ENCODE results near the gene EXO1.

Gene EXO1

DNA sequence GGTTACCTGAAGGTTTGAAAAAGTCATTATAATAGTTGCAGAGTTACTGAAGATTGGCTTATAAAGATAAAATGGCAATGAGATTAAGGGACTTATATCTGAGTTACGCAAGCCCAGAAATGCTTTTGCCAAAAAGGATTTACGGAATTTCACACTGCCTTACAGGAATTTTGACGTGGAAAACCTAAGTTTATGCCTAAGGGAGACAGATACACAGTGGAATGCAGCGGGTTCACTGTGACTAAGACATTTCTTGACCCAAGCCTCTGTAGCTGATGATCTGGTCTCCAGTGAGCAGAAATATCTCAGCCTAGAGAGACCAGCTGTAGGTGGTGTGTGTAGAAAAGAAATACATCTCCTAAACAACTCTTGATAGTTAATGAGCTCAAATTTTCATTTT, 10.1 kb upstream of the EXO1 start:
- Histone ChIP-seq H3K27ac (ENCODE audit: low read length) (no peak overlapping the region), H3K9me3 (ENCODE audit: insufficient read depth, low read depth, low read length) (no peaks in the 10 kb centered on the region), H3K9ac (ENCODE audit: low read depth, low read length) (no peak overlapping the region), H3K36me3 (ENCODE audit: insufficient read depth, low read depth, low read length) (no peaks in the 10 kb centered on the region), H3K4me1 (ENCODE audit: insufficient read depth, low read length) (peaks cover 6% of the 10 kb centered on the region; the same call in 1 of the 2 replicates), H3K27me3 (ENCODE audit: insufficient read depth, low read length) (no peaks in the 10 kb centered on the region), H3K4me3 (ENCODE audit: low read length) (no peak overlapping the region)

DNA sequence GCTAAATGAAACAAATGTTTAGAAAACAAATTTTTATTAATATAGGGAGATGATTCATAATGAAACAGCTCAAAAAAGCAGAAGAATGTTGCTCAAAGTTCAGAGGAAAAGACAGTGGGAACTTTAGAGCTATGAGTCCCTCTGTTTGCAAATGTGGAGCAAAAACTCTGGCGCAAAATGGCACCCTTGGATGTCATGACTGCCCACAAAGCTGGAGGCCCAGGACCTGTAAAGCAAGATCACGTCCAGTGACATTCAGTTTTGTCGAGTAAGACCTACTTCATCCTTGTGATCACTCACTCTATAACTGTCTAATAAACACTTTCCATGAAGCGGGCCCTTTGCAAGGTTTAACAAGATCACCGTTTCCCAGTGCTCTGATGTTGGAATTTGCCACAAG, 9.1 kb upstream of the EXO1 start:
- Histone ChIP-seq H3K4me1 (ENCODE audit: insufficient read depth, low read length) (peaks cover 6% of the 10 kb centered on the region; the same call in 1 of the 2 replicates), H3K36me3 (ENCODE audit: insufficient read depth, low read depth, low read length) (no peaks in the 10 kb centered on the region), H3K27me3 (ENCODE audit: insufficient read depth, low read length) (no peaks in the 10 kb centered on the region), H3K27ac (ENCODE audit: low read length) (no peak overlapping the region), H3K9ac (ENCODE audit: low read depth, low read length) (no peak overlapping the region), H3K4me3 (ENCODE audit: low read length) (no peak overlapping the region), H3K9me3 (ENCODE audit: insufficient read depth, low read depth, low read length) (no peaks in the 10 kb centered on the region)

DNA sequence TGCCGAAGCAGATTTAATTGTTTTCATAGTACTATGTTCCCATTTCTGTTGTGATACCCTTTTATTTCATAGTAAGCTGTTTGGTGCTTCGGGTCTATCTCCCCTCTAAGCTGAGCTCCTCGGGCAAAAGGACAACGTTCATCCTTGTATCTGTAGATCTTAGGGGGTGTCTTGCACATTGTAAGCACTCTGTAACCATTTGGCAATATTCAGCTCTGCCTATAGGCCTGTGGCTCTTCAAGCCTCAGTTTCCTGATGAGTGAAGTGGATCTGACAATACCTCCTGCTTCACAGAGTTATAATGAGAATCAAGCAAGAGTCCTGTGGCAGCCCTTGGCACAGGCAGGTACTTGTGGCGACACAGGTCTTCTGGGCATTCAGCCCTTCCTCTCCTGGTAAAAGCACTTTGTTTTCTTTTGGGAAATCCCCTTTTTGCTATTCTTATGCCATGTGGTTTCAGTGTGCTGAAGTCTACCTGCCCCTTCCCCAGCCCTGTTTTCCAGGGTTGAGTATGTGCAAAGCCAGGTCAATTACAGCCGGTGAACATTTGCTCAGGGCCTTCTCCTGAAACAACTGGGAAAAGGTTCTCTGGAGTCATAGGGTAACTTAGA, 8.5 kb upstream of the EXO1 start:
- Histone ChIP-seq H3K9me3 (ENCODE audit: insufficient read depth, low read depth, low read length) (no peaks in the 10 kb centered on the region), H3K27me3 (ENCODE audit: insufficient read depth, low read length) (no peaks in the 10 kb centered on the region), H3K27ac (ENCODE audit: low read length) (no peak overlapping the region), H3K36me3 (ENCODE audit: insufficient read depth, low read depth, low read length) (no peaks in the 10 kb centered on the region), H3K4me1 (ENCODE audit: insufficient read depth, low read length) (peaks cover 6% of the 10 kb centered on the region; the same call in 1 of the 2 replicates), H3K4me3 (ENCODE audit: low read length) (no peak overlapping the region), H3K9ac (ENCODE audit: low read depth, low read length) (no peak overlapping the region)

- H3K27me3 ChIP-seq (ENCODE audit: insufficient read depth, low read length), result no peaks in the 10 kb centered on the region
- H3K4me3 ChIP-seq (ENCODE audit: low read length), result no peak overlapping the region
- H3K27ac ChIP-seq (ENCODE audit: low read length), result no peak overlapping the region
- peaks cover 6% of the 10 kb centered on the region; the same call in 1 of the 2 replicates for H3K4me1 ChIP-seq (ENCODE audit: insufficient read depth, low read length)
- H3K9ac ChIP-seq (ENCODE audit: low read depth, low read length), result 0 out of 2 replicates have a peak overlapping the region, but pooled peaks have one; percentile 9
- no peaks in the 10 kb centered on the region for H3K36me3 ChIP-seq (ENCODE audit: insufficient read depth, low read depth, low read length)
- H3K9me3 ChIP-seq (ENCODE audit: insufficient read depth, low read depth, low read length), result no peaks in the 10 kb centered on the region
Observed at GRCh38 chr1:241840164-241840563, 7.8 kb upstream of the EXO1 start.

- Histone ChIP-seq H3K27me3 (ENCODE audit: insufficient read depth, low read length) (no peaks in the 10 kb centered on the region), H3K4me1 (ENCODE audit: insufficient read depth, low read length) (peaks cover 6% of the 10 kb centered on the region; the same call in 1 of the 2 replicates), H3K9me3 (ENCODE audit: insufficient read depth, low read depth, low read length) (no peaks in the 10 kb centered on the region), H3K4me3 (ENCODE audit: low read length) (no peak overlapping the region), H3K9ac (ENCODE audit: low read depth, low read length) (no peak overlapping the region), H3K36me3 (ENCODE audit: insufficient read depth, low read depth, low read length) (no peaks in the 10 kb centered on the region), H3K27ac (ENCODE audit: low read length) (no peak overlapping the region)
Observed at GRCh38 chr1:241841691-241842090, 6.3 kb upstream of the EXO1 start.

DNA sequence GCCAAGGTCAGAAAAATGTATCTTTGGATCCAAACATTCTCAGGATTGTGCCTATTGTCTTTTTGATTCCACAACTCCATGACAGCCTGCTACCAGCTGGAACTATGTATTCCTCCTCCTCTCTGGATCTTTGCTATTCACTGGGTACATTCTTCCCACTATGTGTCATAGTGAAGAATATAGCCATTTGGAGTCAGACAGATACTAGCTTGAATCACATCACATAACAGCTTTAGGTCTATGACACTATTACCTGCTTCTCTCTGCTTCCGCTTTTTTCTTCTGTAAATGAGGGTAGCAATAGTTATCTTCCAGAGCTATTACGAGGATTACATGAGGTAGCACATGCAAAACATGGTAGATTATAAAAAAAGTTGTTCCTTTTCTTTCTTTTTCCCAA, 5.4 kb upstream of the EXO1 start:
- no peaks in the 10 kb centered on the region for H3K27me3 ChIP-seq (ENCODE audit: insufficient read depth, low read length)
- no peak overlapping the region for H3K9ac ChIP-seq (ENCODE audit: low read depth, low read length)
- no peaks in the 10 kb centered on the region for H3K9me3 ChIP-seq (ENCODE audit: insufficient read depth, low read depth, low read length)
- H3K4me3 ChIP-seq (ENCODE audit: low read length), result no peak overlapping the region
- peaks cover 12% of the 10 kb centered on the region for H3K4me1 ChIP-seq (ENCODE audit: insufficient read depth, low read length)
- no peak overlapping the region for H3K27ac ChIP-seq (ENCODE audit: low read length)
- no peaks in the 10 kb centered on the region for H3K36me3 ChIP-seq (ENCODE audit: insufficient read depth, low read depth, low read length)

DNA sequence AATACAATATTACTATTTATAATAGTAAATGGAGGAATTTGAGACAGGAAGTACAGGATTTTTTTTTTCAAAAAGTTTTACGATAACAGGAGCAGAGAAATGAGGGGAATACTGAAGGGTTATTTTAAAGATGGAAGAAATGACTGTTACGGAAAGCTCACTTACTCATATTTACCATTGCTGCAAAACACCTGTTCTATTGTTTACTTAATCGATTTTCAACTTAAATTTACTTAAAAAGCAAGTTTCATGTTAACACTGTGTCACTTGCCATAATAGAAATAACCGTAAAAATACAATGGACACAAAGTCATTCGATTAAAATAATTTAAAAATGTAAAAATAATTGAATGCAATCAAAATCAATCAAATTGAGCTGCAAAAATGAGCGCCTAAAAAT, 3.4 kb upstream of the EXO1 start:
- Histone ChIP-seq H3K4me1 (ENCODE audit: insufficient read depth, low read length) (peaks cover 17% of the 10 kb centered on the region), H3K36me3 (ENCODE audit: insufficient read depth, low read depth, low read length) (peaks cover 6% of the 10 kb centered on the region), H3K27me3 (ENCODE audit: insufficient read depth, low read length) (no peaks in the 10 kb centered on the region), H3K9me3 (ENCODE audit: insufficient read depth, low read depth, low read length) (no peaks in the 10 kb centered on the region), H3K9ac (ENCODE audit: low read depth, low read length) (no peak overlapping the region), H3K4me3 (ENCODE audit: low read length) (no peak overlapping the region), H3K27ac (ENCODE audit: low read length) (no peak overlapping the region)

- Histone ChIP-seq H3K9ac (ENCODE audit: low read depth, low read length) (no peak overlapping the region), H3K27me3 (ENCODE audit: insufficient read depth, low read length) (no peaks in the 10 kb centered on the region), H3K36me3 (ENCODE audit: insufficient read depth, low read depth, low read length) (peaks cover 21% of the 10 kb centered on the region), H3K9me3 (ENCODE audit: insufficient read depth, low read depth, low read length) (no peaks in the 10 kb centered on the region), H3K4me3 (ENCODE audit: low read length) (no peak overlapping the region), H3K27ac (ENCODE audit: low read length) (no peak overlapping the region), H3K4me1 (ENCODE audit: insufficient read depth, low read length) (peaks cover 17% of the 10 kb centered on the region)
Observed at GRCh38 chr1:241846375-241846774, 1.6 kb upstream of the EXO1 start.

DNA sequence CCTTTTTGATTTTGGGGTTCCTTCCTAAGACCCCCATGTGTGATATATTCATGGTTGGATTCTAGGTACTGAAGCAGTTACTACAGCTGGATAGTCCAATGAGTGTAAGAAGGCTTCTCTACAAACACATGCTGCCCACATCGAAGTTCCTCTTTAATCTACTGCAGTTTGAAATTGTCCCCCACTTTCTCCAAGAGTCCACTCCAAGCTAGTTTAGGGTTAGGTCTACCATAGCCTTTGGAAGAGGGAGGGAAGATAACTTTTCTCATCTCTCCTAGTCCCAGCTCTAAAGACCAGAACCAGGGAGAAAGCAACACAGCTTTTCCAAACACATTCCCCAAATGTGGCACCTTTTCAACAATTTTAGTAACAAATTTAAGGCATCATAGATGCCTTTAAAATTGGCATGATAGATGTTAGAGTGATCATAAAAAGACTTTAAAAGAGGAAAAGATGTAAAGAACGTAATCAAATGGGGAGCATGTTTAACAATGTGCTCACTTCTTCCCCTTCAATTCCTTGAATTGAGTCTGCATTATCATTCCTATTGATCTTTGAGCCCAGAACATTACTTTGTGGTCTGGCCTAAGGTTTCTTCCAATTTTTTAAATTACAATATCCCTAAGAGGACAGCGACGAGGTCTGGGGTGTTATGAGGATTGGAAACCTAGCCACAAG, 1.0 kb upstream of the EXO1 start:
- no peak overlapping the region for H3K27ac ChIP-seq (ENCODE audit: low read length)
- peak overlapping the region; percentile 99 for H3K4me3 ChIP-seq (ENCODE audit: low read length)
- peak overlapping the region; percentile 98 for H3K9ac ChIP-seq (ENCODE audit: low read depth, low read length)
- no peaks in the 10 kb centered on the region for H3K27me3 ChIP-seq (ENCODE audit: insufficient read depth, low read length)
- H3K4me1 ChIP-seq (ENCODE audit: insufficient read depth, low read length), result peaks cover 15% of the 10 kb centered on the region
- H3K36me3 ChIP-seq (ENCODE audit: insufficient read depth, low read depth, low read length), result peaks cover 28% of the 10 kb centered on the region
- H3K9me3 ChIP-seq (ENCODE audit: insufficient read depth, low read depth, low read length), result no peaks in the 10 kb centered on the region

DNA sequence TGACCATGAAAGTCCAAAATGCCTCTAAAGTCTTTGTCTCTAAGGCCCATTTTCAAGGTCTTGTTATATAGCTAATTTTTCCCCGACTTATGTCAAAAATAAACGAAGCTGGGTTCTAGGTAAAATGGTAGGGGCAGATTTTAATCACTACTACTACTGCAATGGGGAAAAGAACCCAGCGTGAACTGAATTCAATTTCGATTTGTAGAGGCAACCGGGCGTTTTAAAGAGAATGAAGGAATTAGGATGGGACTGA, 536 bp upstream of the EXO1 start:
- Histone ChIP-seq H3K4me1 (ENCODE audit: insufficient read depth, low read length) (peaks cover 11% of the 10 kb centered on the region), H3K9me3 (ENCODE audit: insufficient read depth, low read depth, low read length) (no peaks in the 10 kb centered on the region), H3K27me3 (ENCODE audit: insufficient read depth, low read length) (no peaks in the 10 kb centered on the region), H3K36me3 (ENCODE audit: insufficient read depth, low read depth, low read length) (peaks cover 32% of the 10 kb centered on the region), H3K4me3 (ENCODE audit: low read length) (peak overlapping the region; percentile 99), H3K27ac (ENCODE audit: low read length) (peak overlapping the region; percentile 92), H3K9ac (ENCODE audit: low read depth, low read length) (peak overlapping the region; percentile 98)

DNA sequence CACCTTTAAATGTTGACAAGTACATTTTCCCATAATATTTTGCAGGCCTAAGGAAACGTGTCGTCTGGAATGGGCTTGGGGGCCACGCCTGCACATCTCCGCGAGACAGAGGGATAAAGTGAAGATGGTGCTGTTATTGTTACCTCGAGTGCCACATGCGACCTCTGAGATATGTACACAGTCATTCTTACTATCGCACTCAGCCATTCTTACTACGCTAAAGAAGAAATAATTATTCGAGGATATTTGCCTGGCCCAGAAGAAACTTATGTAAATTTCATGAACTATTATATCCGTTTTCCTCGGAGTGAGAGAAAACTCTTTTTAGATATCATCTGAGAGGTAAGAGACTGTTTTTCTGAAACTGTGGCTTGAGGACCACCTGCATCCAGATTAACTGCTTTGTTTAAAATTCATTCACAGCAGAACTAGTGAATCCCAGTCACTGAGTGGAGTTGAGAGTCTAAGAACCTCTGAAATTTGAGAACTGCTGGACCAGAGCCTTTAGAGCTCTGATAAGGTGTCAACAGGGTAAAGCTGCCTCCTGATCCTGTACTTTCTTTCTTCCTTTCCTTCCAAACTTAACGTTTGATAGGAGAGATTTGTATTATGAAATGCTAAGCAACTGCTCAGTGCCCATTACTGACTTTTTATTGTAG, 811 bp downstream of the EXO1 start:
- Histone ChIP-seq H3K36me3 (ENCODE audit: insufficient read depth, low read depth, low read length) (peaks cover 45% of the 10 kb centered on the region), H3K27me3 (ENCODE audit: insufficient read depth, low read length) (no peaks in the 10 kb centered on the region), H3K9me3 (ENCODE audit: insufficient read depth, low read depth, low read length) (no peaks in the 10 kb centered on the region), H3K9ac (ENCODE audit: low read depth, low read length) (peak overlapping the region; percentile 98), H3K4me3 (ENCODE audit: low read length) (peak overlapping the region; percentile 99), H3K27ac (ENCODE audit: low read length) (peak overlapping the region; percentile 92), H3K4me1 (ENCODE audit: insufficient read depth, low read length) (peaks cover 11% of the 10 kb centered on the region; the same call in 1 of the 2 replicates)

- Histone ChIP-seq H3K9me3 (ENCODE audit: insufficient read depth, low read depth, low read length) (no peaks in the 10 kb centered on the region), H3K4me1 (ENCODE audit: insufficient read depth, low read length) (peaks cover 11% of the 10 kb centered on the region; the same call in 1 of the 2 replicates), H3K27me3 (ENCODE audit: insufficient read depth, low read length) (no peaks in the 10 kb centered on the region), H3K27ac (ENCODE audit: low read length) (peak overlapping the region; percentile 30), H3K4me3 (ENCODE audit: low read length) (peak overlapping the region; percentile 99), H3K36me3 (ENCODE audit: insufficient read depth, low read depth, low read length) (peaks cover 50% of the 10 kb centered on the region), H3K9ac (ENCODE audit: low read depth, low read length) (peak overlapping the region; percentile 98; the same call in 1 of the 2 replicates)
Observed at GRCh38 chr1:241849345-241849695, 1.3 kb downstream of the EXO1 start.

Measured in iPS-20b (cell line).